Mucosa of descending colon (tissue), 3 donors: ENCODE results near the gene NFIX. TPM values are rescaled to one million over a fixed set of nuclear protein-coding genes. Genes with fewer than 3 reads are reported as not detected.

Source experiments
- ATAC-seq: fragments of 200-7000 bp; cut with Tn5 transposase; one replicate; pipeline ENCODE4 v1.9.1; 2020; ENCODE audit warnings: mild to moderate bottlenecking, moderate library complexity
- DNase-seq, 3 donors: peaks; one replicate each; pipeline ENCODE4 v3.0.0-alpha.2; 2020
- H3K36me3 ChIP-seq: fragments of 200-600 bp; one replicate; pipeline ENCODE4 v1.8.0; 2021; ENCODE audit warnings: low read depth, mild to moderate bottlenecking
- H3K4me1 ChIP-seq: fragments of 200-600 bp; one replicate; pipeline ENCODE4 v1.8.0; 2021; ENCODE audit warnings: low read depth, mild to moderate bottlenecking
- H3K4me3 ChIP-seq: fragments of 200-600 bp; one replicate; pipeline ENCODE4 v1.8.0; 2021; ENCODE audit warnings: mild to moderate bottlenecking
- H3K9me3 ChIP-seq: fragments of 200-600 bp; one replicate; pipeline ENCODE4 v1.8.0; 2021; ENCODE audit warnings: mild to moderate bottlenecking
- CTCF ChIP-seq: fragments of 200-600 bp; IDR thresholded peaks from one replicate; pipeline ENCODE4 v1.8.0; 2022; ENCODE audit warnings: antibody characterized with exemption, mild to moderate bottlenecking
- intact Hi-C, 2 donors: fragments of 100-400 bp; cut with DNase I in 1 of 2; cut with micrococcal nuclease in 1 of 2; formaldehyde crosslinking; loops; one replicate each; pipeline versions ENCODE4 v1.11.0 to v1.11.1; 2022; cut with DNase I, micrococcal nuclease
- total RNA-seq, 3 donors: library from RNA; stranded (reverse); fragmentation: NEBNext Ultra II Directional in 2 of 3; extraction: Animal tissue kit (Norgen Biotek cat#: 25700) in 2 of 3; gene quantifications; one replicate each; pipeline versions ENCODE4 v1.2.1 to v1.2.4, GENCODE V29; 2021 to 2023
- donor health status: DM: no; HTN: no; CAD: no; lungs with moderate emphysema.
- donor health status: DM: no; HTN: no; CAD: no.
- donor health status: DM: no; HTN: yes; CAD: no.

The NFIX gene
- total RNA-seq, 3 donors from 2014 or later, result 59.4 to 238 (median 64.6) TPM

DNA sequence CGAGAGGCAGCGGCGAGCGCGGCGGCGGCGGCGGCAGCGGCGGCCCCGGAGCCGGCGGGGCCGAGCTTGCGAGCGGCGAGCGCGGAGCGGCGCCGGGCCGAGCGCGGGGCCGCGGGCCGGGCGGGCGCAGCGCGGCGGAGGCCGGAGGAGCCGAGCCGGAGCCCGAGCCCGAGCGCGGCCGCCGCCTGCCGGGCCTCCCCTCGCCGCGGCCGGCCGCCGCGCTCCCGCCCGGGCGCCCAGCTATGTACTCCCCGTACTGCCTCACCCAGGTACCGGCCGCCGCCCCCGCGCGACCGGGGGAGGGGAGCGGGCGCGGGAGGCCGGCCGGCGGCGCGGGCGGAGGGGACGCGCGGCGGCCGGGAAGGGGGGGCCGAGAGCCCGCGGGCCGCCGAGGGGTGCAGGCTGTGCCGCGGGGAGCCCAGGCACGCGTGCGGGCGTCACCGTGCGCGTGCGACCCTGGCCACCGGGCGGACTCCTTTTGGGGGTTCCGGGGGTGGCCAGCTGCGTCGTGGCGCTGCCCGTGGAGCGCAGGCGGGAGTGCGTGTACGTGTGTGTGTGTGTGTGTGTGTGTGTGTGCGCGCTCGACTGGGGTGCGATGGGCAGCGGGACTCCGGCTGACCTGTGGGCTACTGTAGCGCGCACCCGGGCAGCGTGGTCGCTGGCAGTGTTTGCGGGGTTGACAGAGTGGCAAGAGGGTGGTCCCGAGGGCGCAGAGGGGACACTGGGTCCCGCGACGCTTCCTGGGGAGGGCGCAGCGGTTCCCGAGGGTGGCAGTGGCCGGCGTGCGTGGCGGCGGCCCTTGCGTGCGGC lies 526 bp downstream of the NFIX start:
- ATAC-seq, result peak; percentile 53
- TF ChIP-seq CTCF, result no peak
- Histone ChIP-seq H3K9me3 (no peaks in the 10 kb centered on the region), H3K36me3 (no peaks in the 10 kb centered on the region), H3K4me3 (peak overlapping the region; percentile 46), H3K4me1 (no peaks in the 10 kb centered on the region)
- intact Hi-C loops, result no loop called here
- DNase-seq, result peak in 1 of 3 donors; percentile 61

- intact Hi-C loops, result no loop called here
- Histone ChIP-seq H3K4me3 (peak overlapping the region; percentile 46), H3K9me3 (no peaks in the 10 kb centered on the region), H3K4me1 (no peaks in the 10 kb centered on the region), H3K36me3 (no peaks in the 10 kb centered on the region)
- TF ChIP-seq CTCF, result no peak
- DNase-seq, result peak in 2 of 3 donors; percentile 63 to 67
- peak; percentile 68 for ATAC-seq
Observed at GRCh38 chr19:12996406-12997094, 1.3 kb downstream of the NFIX start.

- no peak for TF ChIP-seq CTCF
- intact Hi-C loops, result no loop called here
- Histone ChIP-seq H3K4me3 (no peak overlapping the region), H3K4me1 (no peaks in the 10 kb centered on the region), H3K9me3 (no peaks in the 10 kb centered on the region), H3K36me3 (no peaks in the 10 kb centered on the region)
- ATAC-seq (no peak), DNase-seq (peak in 1 of 3 donors; percentile 33)
Observed at GRCh38 chr19:12997179-12997966, 2.1 kb downstream of the NFIX start.

GRCh38 chr19:12997967-12998940 lies 3.0 kb downstream of the NFIX start:
- no peaks in the 10 kb centered on the region for H3K4me1 ChIP-seq
- intact Hi-C loops, result no loop called here
- TF ChIP-seq CTCF, result no peak

DNA sequence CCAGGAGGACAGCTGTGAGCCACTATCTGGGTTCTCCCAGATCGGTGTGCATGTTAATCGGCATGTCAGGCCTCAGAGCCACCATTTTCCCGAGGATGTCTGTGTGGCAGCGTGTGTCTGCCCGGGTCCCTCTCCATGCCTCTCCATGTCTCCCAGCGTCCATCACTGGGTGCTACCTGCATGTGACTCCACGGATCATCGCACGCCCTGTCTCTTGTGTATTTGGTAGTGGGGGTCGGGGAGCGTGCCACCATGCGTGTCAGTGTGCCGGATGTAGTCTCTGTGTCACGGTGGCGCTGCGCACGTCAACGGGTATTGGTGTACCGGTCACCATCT lies 5.9 kb downstream of the NFIX start:
- intact Hi-C loops, result no loop called here
- no peak overlapping the region for H3K4me3 ChIP-seq
- no peaks in the 10 kb centered on the region for H3K36me3 ChIP-seq
- no peak for ATAC-seq
- TF ChIP-seq CTCF, result no peak
- DNase-seq, result peak in 1 of 3 donors; percentile 39
- H3K9me3 ChIP-seq, result no peaks in the 10 kb centered on the region
- H3K4me1 ChIP-seq, result peaks cover 6% of the 10 kb centered on the region

More at GRCh38 chr19:12997967-12998940, 3.0 kb downstream of the NFIX start:
- DNase-seq, result no peak
- no peaks in the 10 kb centered on the region for H3K9me3 ChIP-seq
- H3K36me3 ChIP-seq, result no peaks in the 10 kb centered on the region
- no peak for ATAC-seq
- no peak overlapping the region for H3K4me3 ChIP-seq
